GM18502 (cell line): ENCODE data around the gene ZCCHC4.
A peak's percentile ranks its signal among the peaks of the same experiment; 100 is the strongest.
"Not testable (repeated sequence)": the region's sequence is repeated elsewhere in the genome, so short reads cannot be mapped to it uniquely, and the experiment has no call there.

Source experiments
- ATAC-seq: cut with Tn5 transposase; IDR thresholded peaks from one replicate; pipeline ENCODE4 v1.9.1; 2021; ENCODE audit warnings: mild to moderate bottlenecking; ENCODE audit not compliant: unreplicated experiment, poor library complexity

ZCCHC4 gene

DNA sequence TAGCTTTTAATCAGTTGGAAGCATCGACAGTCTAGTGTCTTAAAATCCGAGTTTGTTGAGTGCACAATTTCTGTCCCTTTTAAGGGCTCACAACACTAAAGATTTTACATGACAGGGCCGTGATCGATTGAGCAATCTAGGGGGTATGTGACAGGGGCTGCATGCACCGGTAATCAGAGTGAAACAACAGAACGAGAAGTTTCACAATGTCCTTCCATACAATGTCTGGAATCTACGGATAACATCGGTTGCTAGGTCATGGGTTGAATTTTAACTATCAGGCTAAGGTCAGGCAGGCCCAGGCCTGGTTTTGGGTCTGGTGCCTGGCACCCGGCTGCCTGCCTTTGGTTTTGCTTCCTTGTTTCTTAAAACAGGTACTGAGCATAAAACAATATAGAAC, 60.0 kb downstream of the ZCCHC4 start:
- ATAC-seq: not testable (repeated sequence)

DNA sequence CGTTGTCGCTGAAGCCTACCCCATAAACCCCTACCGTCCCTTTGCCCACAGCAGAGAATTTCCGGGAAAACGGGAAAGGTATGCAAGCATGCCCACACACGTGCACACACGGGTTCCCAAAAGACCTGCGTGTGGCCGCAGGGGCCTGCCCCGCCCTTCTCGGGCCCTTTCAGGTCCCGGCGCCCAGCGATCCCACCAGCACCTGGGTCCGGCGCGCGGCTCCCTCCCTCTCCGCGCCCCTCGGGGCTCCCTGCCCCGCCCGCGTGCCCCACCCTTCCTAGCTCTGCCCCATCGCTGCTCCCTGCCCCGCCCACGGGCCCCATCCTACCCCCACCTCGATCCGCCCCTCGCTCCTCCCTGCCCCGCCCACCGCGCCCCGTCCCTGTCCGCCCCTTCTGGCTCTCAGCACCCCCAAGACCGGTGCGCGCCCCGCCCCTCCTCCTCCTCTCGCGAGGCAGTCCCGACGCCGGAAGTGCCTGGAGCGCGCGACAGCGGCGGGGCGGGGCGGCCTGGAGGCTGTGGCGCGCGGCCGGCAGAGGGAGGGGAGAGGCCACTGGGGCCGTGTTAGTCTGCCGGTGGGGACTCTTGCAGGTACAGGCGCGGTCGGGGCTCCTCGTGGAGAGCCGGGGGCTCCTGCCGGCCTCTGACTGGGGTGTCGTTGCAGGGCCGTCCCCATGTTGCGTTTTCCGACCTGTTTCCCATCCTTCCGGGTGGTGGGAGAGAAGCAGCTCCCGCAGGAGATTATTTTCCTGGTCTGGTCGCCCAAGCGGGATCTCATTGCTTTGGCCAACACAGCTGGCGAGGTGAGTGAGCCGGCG, 64.4 kb downstream of the ZCCHC4 start, which contains the start of gene ANAPC4:
ANAPC4 (plus strand) TSS at position 510 of the 818 bp plus-strand sequence; CDS start at position 675, 165 bp downstream.
- peak; percentile 96 for ATAC-seq

DNA sequence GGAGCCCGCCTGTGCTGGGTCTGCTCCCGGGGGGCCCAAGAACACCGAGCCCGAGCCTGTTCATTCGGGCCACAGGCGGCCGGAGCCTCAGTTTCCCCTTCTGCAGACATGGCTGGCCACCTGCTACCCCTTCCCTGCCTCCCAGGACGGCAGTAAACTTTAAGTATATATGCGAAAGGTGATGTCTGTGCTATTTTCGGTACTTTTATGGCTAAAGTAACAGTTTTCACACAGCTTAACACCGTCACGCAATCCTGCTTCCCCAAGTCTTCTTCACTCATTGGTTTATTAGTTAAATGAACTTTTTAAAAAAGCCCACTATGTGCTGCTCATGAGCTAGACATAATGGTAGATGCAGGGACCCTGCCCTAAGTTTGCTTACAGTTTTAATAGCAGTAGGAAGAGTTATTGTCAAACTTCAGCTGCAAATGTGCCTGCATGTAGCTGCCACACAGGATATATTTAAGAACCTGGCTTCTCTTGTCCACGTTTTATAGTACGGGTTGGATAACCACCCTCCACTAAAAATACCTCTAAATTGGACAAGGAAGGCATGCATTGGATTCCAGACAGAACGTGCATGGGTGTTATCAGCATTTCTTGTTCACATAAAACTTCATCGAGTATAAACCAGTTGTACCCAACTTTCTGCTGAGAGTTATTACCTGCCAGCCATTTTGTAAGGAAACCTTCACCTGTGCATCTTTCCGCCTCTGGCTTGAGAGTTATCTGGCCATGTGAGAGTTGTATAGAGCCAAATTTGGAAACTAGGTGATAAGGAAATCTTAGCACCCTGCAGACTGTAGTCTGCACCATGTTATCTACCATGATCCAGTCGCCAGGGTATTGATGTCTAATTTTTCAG, 65.2 kb downstream of the ZCCHC4 start:
- ATAC-seq: peak; percentile 27

DNA sequence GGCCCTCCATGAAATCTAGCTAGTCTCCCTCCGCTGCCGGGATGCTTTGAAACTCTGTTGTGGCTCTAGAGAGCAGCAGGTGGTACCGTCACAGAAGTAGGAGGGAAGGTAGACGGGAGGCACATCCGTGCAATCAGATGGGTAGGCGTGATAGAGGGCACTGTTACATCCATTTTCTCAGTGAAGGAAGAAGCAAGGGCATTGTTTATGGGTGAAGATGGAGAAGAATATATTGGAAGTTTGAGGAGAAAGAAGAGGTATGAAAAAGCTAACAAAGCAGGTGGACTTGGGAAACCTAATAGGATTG, 65.8 kb downstream of the ZCCHC4 start:
- ATAC-seq: no peak

DNA sequence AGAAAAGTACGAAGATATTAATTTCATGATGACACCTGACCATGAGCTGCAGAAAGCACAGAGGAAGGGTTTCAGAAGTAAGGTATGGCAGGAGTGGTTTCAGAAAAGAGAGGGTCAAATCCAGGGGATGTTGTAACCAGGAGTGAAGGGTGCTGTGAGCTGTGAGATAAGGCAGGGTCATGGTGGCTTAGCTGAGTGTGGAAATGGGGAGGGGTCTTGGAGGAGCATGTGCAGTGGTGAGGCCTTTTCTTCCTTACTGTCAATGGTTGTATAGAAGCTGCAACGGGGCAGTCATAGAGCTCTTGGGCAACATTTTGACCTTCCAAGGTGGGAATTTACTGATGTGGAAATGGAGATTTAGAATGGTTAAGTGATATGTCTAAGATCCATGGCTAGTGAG, 67.0 kb downstream of the ZCCHC4 start:
- no peak for ATAC-seq

DNA sequence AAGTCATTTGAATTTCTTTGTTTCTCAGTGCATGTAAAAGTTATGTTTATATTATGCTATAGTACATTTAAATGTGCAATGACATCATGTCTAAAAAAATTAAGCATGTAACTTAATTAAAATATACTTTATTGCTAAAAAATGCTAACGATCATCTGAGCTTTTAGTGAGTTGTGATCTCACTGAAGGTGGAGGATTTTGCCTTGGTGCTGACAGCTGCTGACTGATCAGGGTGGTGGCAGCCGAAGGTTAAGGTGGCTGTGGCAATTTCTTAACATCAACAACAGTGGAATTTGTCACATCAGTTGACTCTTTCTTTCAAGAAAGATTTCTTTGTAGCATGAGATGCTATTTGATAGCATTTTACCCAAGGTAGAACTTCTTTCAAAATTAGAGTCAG, 71.1 kb downstream of the ZCCHC4 start:
- ATAC-seq: no peak

DNA sequence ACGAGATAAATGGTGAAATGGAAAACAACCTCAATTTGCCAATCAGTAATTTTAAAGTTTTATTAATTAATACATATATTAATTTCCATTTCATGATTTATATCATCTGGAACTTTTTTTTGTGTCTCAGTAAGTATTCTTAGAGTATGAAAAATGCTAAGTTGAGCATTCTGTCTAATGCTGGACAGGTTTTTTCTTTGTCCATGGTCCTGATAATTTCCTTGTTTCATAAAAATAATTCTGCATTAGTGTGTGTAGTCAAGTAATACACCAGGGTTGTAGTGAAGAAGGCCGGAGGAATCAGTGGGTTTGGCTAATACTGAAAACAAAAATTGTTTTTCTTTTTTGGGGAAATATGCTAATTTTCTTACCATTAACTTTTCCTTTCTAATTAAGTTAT, 74.4 kb downstream of the ZCCHC4 start:
- ATAC-seq: no peak

DNA sequence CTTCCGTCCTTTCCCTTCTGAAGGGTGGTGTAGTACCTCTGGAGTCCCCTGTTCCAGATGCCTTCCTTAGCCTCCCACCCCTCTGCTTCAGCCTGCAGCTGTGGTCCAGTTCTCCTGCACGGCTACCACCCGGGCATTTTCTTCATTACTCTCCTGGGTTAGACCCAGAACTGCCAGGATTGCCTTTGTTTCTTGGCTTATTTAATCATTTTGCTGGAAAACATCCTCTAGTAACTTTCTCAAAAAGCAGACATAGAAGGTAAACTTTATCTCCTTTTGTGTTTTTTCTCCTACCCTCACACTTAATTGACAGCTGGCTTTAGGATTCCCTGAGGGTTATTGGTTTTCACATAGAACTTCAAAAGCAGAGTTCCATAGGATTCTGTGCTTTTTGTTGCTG, 84.7 kb downstream of the ZCCHC4 start:
- ATAC-seq: no peak

DNA sequence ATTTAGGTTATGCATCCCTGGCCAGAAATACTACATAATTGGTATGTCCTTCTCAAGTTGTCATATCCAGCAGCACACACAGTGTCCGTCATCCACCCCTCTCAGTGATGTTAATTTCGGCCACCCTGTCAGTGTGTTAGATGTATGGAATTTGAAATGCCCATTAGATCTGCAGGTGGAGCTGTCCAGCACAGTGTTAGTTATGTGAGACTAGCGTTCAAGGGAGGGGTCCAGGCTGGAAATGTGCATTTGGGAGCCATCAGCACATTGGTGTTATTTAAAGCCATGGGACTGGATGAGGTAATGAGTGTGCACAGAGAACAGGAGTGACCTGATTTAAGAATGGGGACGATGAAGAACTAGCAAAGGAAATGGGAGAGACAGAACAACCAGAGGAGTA, 86.9 kb downstream of the ZCCHC4 start:
- no peak for ATAC-seq

DNA sequence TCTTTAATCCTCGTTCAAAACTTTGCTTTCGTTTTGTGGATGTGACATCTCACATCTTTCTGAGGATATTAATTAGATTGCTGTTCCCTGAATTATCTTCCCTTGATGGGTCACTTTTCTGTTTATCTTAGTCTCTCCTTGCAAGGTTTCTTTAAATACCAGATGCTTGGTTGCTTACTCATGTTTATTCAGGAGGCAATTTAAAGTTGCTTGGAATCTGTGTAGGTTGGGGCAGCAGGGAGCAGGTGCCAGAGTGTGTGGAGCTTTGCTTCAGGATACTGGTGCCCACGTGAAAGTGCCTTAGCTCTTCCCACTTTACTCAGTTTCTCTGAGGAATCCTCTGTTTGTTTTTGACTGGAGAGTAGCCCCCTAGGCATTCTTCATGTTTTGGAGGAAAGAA, 88.5 kb downstream of the ZCCHC4 start:
- no peak for ATAC-seq

DNA sequence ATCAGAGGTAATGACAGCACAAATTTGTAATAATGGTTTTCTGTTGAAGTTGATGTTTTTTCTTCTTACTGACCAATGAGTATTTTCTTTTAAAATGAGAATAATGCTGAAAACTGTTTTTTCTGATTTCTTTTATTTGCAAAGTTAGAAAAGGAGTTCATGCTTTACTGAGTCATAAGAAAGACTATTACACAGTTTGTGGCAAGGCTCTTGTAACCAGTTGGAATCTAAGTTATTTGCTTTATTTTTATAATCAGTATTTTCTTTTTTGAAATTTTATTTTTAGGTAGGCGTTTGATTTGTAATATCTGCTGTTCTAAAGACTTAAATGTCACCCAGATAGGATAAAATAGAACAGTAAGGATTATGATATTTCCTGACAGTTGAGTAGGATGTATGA, 89.9 kb downstream of the ZCCHC4 start:
- no peak for ATAC-seq

DNA sequence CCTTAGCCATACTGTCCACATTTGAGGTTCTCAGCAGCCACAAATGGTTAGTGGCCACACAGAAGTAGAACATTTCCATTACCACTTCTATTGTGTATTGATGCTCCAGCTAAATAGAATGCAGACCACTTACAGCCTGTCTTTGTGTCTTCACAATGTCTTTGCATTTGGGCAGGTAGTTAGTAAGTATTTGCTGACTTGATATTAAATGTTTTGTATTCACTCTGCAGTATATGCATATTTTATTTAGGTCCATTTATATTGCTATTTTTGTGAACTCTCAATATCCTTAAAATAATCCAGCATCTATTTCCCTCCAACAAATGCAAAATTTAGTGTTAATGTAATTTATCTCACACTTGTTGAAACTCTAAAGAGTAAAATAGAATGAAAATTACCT, 91.1 kb downstream of the ZCCHC4 start:
- no peak for ATAC-seq

DNA sequence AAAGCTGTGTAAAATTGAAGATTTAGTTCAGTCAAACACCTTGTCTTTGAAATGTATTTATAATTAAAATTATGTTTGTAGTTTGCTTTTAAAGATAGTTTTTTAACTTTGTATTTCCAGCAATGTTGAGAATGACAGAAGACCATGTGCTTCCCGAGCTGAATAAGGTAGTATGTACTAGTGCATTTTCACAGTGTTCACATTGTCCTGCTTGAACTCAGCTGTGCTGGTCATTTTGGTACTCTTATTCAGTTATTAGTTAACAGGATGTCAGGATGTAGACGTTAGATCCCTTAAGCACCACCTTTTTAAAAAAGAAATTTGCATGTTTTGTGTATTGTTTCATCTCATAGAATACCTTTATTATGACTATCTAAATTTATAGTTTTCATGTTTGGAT, 92.9 kb downstream of the ZCCHC4 start:
- no peak for ATAC-seq

DNA sequence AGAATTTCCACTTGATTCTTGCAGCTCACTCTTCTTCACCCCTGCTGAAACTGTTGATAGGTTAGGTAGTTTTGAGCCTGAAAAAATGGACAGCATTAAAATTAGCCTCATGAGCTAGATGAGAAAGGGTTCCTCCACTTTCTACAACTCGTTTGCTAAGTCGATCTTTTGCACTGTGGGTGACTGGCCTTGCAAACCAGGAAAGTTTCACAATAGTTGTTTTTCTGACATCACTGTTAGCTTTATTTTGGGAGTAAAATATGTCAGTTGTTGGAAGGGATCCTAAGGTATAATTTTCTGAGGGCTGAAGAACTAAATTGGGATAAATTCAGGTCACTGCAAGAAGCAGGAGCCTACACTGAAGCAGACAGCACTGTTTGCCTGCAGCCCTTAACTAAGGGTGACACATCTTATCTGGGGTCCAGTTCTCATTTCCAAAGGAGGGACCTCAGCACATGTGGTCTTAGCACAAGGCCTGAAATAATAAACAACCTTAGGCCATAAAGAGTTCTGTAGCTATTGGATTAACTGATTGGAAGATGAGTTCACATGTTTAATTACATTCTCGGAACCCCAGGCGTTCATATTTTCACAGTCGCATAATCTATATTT, 93.6 kb downstream of the ZCCHC4 start:
- ATAC-seq: no peak

DNA sequence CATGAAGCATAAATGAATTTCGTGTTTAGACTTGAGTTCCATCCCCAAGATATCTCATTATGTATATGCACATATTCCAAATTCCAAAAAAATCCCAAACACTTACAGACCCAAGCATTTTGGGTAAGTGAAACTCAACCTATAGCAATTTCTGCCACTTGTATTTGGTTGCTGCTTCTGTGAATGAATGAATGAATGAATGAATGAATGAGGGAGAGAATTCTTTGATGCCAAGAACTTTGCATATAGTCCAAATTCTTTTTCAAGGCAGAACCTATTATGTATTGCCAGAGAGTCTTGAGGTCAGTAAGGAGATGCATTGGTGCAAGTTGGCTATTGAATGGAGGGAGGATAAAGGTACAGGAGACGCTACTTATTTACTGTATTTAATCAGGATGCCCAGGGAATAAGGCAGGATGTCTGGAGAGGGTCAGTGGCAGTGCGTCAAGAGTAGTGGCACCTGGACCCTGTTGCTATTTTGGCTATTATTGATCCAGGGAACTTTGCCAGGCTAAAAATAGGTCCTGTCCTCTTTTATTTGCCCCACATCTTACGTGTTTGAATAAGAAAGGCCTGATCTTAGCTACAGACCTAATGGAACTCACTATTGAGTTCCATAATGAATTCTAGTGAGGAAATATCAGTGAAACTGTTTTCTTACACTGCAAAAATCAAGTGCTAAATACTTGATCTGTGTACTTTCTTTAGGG, 98.4 kb downstream of the ZCCHC4 start:
- no peak for ATAC-seq

DNA sequence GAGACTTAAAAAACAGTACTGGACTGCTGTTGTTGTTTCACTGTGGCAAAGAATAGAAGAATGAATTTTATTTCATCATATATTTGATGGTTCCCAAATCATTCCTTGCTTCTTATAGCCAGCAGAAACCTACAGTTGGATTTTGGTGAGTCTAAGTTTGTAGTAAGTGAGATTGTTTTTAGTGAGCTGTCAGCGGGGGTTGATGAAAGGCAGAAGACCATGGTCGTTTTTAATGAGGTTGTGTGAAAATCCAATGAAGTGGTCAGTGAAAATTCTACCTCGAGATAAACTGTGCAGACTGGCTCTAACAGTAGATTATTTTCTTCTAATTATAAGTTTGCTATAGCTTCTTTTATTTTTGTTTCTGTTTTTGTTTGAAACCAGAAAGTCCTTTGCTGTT, 100.7 kb downstream of the ZCCHC4 start:
- ATAC-seq: no peak

DNA sequence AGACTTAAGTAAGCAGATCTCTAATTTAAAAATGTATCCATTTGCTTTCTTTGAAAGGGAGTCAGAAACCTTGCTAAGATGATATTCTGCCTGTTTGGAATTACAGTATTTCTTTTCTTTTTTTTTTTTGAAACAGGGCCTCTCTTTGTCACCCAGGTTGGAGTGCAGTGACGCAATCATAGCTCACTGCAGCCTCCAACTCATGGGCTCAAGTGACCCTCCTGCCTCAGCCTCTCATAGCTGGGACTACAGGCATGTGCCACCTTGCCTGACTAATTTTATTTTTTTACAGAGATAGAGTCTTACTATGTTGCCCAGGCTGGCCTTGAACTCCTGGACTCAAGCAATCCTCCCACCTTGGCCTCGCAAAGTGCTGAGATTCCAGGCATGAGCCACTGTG, 104.4 kb downstream of the ZCCHC4 start:
- no peak for ATAC-seq
